ENCODE results near the gene RASSF10.

DNA sequence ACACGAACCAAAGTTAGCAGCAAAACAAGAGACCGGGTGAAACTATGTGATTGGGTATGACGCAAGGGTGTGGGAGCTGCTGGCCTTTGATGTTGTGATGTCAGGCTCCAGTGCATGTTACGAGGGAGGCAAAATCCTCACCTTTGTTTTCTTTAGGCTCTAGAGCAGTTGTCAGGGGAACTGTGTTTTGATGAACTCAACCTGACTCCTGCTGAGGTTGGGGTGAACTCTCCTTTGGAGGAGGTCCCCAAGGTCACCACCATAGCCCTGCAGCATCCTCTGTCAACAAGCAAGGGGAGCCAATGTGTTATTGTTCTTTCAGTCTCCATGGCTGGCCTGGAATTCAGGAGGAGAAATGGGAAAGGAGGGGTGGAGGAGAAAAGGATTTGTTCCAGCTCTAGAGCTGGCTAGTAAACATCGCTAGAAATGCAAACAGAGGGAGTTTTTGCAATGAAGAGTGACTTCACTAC is 33.8 kb downstream of the RASSF10 start:
- TF ChIP-seq, protein P1, sequence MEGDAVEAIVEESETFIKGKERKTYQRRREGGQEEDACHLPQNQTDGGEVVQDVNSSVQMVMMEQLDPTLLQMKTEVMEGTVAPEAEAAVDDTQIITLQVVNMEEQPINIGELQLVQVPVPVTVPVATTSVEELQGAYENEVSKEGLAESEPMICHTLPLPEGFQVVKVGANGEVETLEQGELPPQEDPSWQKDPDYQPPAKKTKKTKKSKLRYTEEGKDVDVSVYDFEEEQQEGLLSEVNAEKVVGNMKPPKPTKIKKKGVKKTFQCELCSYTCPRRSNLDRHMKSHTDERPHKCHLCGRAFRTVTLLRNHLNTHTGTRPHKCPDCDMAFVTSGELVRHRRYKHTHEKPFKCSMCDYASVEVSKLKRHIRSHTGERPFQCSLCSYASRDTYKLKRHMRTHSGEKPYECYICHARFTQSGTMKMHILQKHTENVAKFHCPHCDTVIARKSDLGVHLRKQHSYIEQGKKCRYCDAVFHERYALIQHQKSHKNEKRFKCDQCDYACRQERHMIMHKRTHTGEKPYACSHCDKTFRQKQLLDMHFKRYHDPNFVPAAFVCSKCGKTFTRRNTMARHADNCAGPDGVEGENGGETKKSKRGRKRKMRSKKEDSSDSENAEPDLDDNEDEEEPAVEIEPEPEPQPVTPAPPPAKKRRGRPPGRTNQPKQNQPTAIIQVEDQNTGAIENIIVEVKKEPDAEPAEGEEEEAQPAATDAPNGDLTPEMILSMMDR (IDR thresholded peaks at IDR 0.05) = no peak
- no peak for TF ChIP-seq POLR2A (IDR thresholded peaks at IDR 0.05)
